Stromal cell of bone marrow (primary cell): ENCODE data around the gene GAB2.

Experiments used
- DNase-seq: peaks from one replicate; pipeline ENCODE4 v3.0.0-alpha.2; 2012; ENCODE audit warnings: low read depth

GAB2 gene

GRCh38 chr11:78400702-78401101 lies 16.9 kb downstream of the GAB2 start:
- no peak for DNase-seq

- DNase-seq, result no peak
Observed at GRCh38 chr11:78400116-78400515, 17.5 kb downstream of the GAB2 start.

GRCh38 chr11:78399136-78399535 lies 18.5 kb downstream of the GAB2 start:
- DNase-seq, result no peak

- DNase-seq, result no peak
Observed at GRCh38 chr11:78398715-78399114, 18.9 kb downstream of the GAB2 start.

GRCh38 chr11:78397398-78397797 lies 20.2 kb downstream of the GAB2 start:
- no peak for DNase-seq

- DNase-seq, result no peak
Observed at GRCh38 chr11:78395597-78395996, 22.0 kb downstream of the GAB2 start.

- DNase-seq, result no peak
Observed at GRCh38 chr11:78392854-78393253, 24.8 kb downstream of the GAB2 start.

- no peak for DNase-seq
Observed at GRCh38 chr11:78391424-78391823, 26.2 kb downstream of the GAB2 start.

- DNase-seq, result no peak
Observed at GRCh38 chr11:78390809-78391208, 26.8 kb downstream of the GAB2 start.

GRCh38 chr11:78386215-78386941 lies 31.2 kb downstream of the GAB2 start:
- DNase-seq, result no peak

- no peak for DNase-seq
Observed at GRCh38 chr11:78385205-78385604, 32.4 kb downstream of the GAB2 start.

- DNase-seq, result no peak
Observed at GRCh38 chr11:78384231-78384630, 33.4 kb downstream of the GAB2 start.

- no peak for DNase-seq
Observed at GRCh38 chr11:78381865-78382264, 35.8 kb downstream of the GAB2 start.

- no peak for DNase-seq
Observed at GRCh38 chr11:78380615-78381051, 37.0 kb downstream of the GAB2 start.

GRCh38 chr11:78379039-78379670 lies 38.5 kb downstream of the GAB2 start:
- peak; percentile 7 for DNase-seq

- DNase-seq, result no peak
Observed at GRCh38 chr11:78377625-78378418, 39.8 kb downstream of the GAB2 start.

- no peak for DNase-seq
Observed at GRCh38 chr11:78376858-78377257, 40.8 kb downstream of the GAB2 start.

GRCh38 chr11:78374917-78375316 lies 42.7 kb downstream of the GAB2 start:
- no peak for DNase-seq

GRCh38 chr11:78373689-78374088 lies 43.9 kb downstream of the GAB2 start:
- no peak for DNase-seq

GRCh38 chr11:78372114-78372768 lies 45.4 kb downstream of the GAB2 start:
- DNase-seq, result no peak

GRCh38 chr11:78371221-78371891 lies 46.3 kb downstream of the GAB2 start:
- no peak for DNase-seq
